GM23248 (cell line): Measurements from ENCODE around the gene GRIA1.

ENCODE experiments used
- EZH2 ChIP-seq: fragments of 200-600 bp; sonication (generic); IDR thresholded peaks from 2 replicates; pipeline ENCODE4 v1.6.1; 2018; ENCODE audit warnings: antibody characterized with exemption, mild to moderate bottlenecking; ENCODE audit not compliant: insufficient read depth, poor library complexity, severe bottlenecking
- EZH2phosphoT487 ChIP-seq: fragments of 200-600 bp; sonication (generic); IDR thresholded peaks from 2 replicates; pipeline ENCODE4 v1.6.1; 2018; ENCODE audit warnings: antibody characterized with exemption, moderate library complexity, mild to moderate bottlenecking, low read depth; ENCODE audit not compliant: insufficient read depth

GRCh38 chr5:153749960-153750359 lies 259.5 kb downstream of the GRIA1 start:
- TF ChIP-seq EZH2 (no peak), EZH2phosphoT487 (no peak)
